Measurements from ENCODE around the gene RPLP2. TPM values are rescaled to one million over a fixed set of nuclear protein-coding genes. Genes with fewer than 3 reads are reported as not detected.

The RPLP2 gene
- polyA plus RNA-seq, 1 donor (not counting 4 experiments of a cell fraction or from before 2014, with no cell fraction given) = 632 TPM

GRCh38 chr11:841981-842369, 32.2 kb downstream of the RPLP2 start:
- Histone ChIP-seq H2AFZ (ENCODE audit: control insufficient read depth, low read length) (no peak overlapping the region), H3K79me2 (ENCODE audit: control insufficient read depth, insufficient read depth, low read length) (peaks cover 54% of the 10 kb centered on the region), H3K4me1 (ENCODE audit: control insufficient read depth, extremely low read depth, insufficient read depth, low read length) (peaks cover 50% of the 10 kb centered on the region), H3K4me2 (ENCODE audit: control insufficient read depth, extremely low read depth, insufficient read depth, low read depth, low read length) (peak overlapping the region; percentile 82), H3K9ac (ENCODE audit: control insufficient read depth, extremely low read depth, insufficient read depth, low read length) (peak overlapping the region; percentile 90), H3K9me3 (ENCODE audit: control insufficient read depth, low read depth, low read length) (no peaks in the 10 kb centered on the region), H3K9me1 (ENCODE audit: control insufficient read depth, extremely low read depth, insufficient read depth, low read length) (peaks cover 6% of the 10 kb centered on the region), H3K4me3 (ENCODE audit: control insufficient read depth in 2 of 3, extremely low read depth in 1 of 3, insufficient read depth in 2 of 3, low read depth in 1 of 3, low read length in 3 of 3) (peak overlapping the region; percentile 92 to 96 (median 95)), H4K20me1 (ENCODE audit: control insufficient read depth, extremely low read depth, insufficient read depth, low read length) (peaks cover 19% of the 10 kb centered on the region), H3K27me3 (ENCODE audit: control insufficient read depth, extremely low read depth, insufficient read depth, low read length) (no peaks in the 10 kb centered on the region), H3K36me3 (ENCODE audit: control insufficient read depth in 2 of 2, extremely low read depth in 1 of 2, insufficient read depth in 2 of 2, low read length in 2 of 2) (peaks cover 23 to 30% of the 10 kb centered on the region in 2 experiments), H3K27ac (ENCODE audit: control insufficient read depth, insufficient read depth, low read length) (peak overlapping the region; percentile 83)
- FAIRE-seq (no peak), DNase-seq (ENCODE audit: low read depth, low spot score) (no peak)
- TF ChIP-seq CTCF (optimal IDR thresholded peaks at IDR 0.05 in 1 of 3, IDR thresholded peaks at IDR 0.05 in 1 of 3, conservative IDR thresholded peaks at IDR 0.05 in 1 of 3; ENCODE audit: extremely low read depth in 1 of 3, insufficient read depth in 2 of 3, low read length in 3 of 3) = no peak
- TF ChIP-seq EZH2 (IDR thresholded peaks at IDR 0.05; ENCODE audit: low read length) = no peak
- dilution Hi-C loops (cut with MboI; ENCODE audit: extremely low pct_ligation_motif_present, low sequenced_read_pairs) = no loop called here

GRCh38 chr11:842370-843002, 32.7 kb downstream of the RPLP2 start, which contains the start of the genes POLR2L and TSPAN4:
Gene POLR2L, minus strand, starts transcription at chr11:842529. Its CDS starts 21 bp downstream, at chr11:842508.
Gene TSPAN4, plus strand, starts transcription at chr11:842852. Its CDS starts 7,453 bp downstream, at chr11:850305.
- FAIRE-seq (no peak), DNase-seq (ENCODE audit: low read depth, low spot score) (no peak)
- Histone ChIP-seq H3K4me3 (ENCODE audit: control insufficient read depth in 2 of 3, extremely low read depth in 1 of 3, insufficient read depth in 2 of 3, low read depth in 1 of 3, low read length in 3 of 3) (peak within 1 kb of the TSS; percentile 92 to 96 (median 95)), H3K4me1 (ENCODE audit: control insufficient read depth, extremely low read depth, insufficient read depth, low read length) (peaks cover 54% of the 10 kb centered on the region), H3K36me3 (ENCODE audit: control insufficient read depth in 2 of 2, extremely low read depth in 1 of 2, insufficient read depth in 2 of 2, low read length in 2 of 2) (peaks cover 17 to 29% of the 10 kb centered on the region in 2 experiments), H3K27ac (ENCODE audit: control insufficient read depth, insufficient read depth, low read length) (peak within 1 kb of the TSS; percentile 83), H4K20me1 (ENCODE audit: control insufficient read depth, extremely low read depth, insufficient read depth, low read length) (peaks cover 19% of the 10 kb centered on the region), H3K9me3 (ENCODE audit: control insufficient read depth, low read depth, low read length) (no peaks in the 10 kb centered on the region), H3K9ac (ENCODE audit: control insufficient read depth, extremely low read depth, insufficient read depth, low read length) (peak within 1 kb of the TSS; percentile 90), H2AFZ (ENCODE audit: control insufficient read depth, low read length) (peak within 1 kb of the TSS; percentile 37), H3K4me2 (ENCODE audit: control insufficient read depth, extremely low read depth, insufficient read depth, low read depth, low read length) (peak within 1 kb of the TSS; percentile 90), H3K27me3 (ENCODE audit: control insufficient read depth, extremely low read depth, insufficient read depth, low read length) (no peaks in the 10 kb centered on the region), H3K9me1 (ENCODE audit: control insufficient read depth, extremely low read depth, insufficient read depth, low read length) (peaks cover 8% of the 10 kb centered on the region), H3K79me2 (ENCODE audit: control insufficient read depth, insufficient read depth, low read length) (peaks cover 53% of the 10 kb centered on the region)
- no peak for TF ChIP-seq EZH2 (IDR thresholded peaks at IDR 0.05; ENCODE audit: low read length)
- TF ChIP-seq CTCF (optimal IDR thresholded peaks at IDR 0.05 in 1 of 3, IDR thresholded peaks at IDR 0.05 in 1 of 3, conservative IDR thresholded peaks at IDR 0.05 in 1 of 3; ENCODE audit: extremely low read depth in 1 of 3, insufficient read depth in 2 of 3, low read length in 3 of 3) = no peak
- dilution Hi-C loops (cut with MboI; ENCODE audit: extremely low pct_ligation_motif_present, low sequenced_read_pairs) = no loop called here
